Astrocyte of the spinal cord (primary cell): ENCODE measurements around the gene HSPA1B.
A peak's percentile ranks its signal among the peaks of the same experiment; 100 is the strongest.
"Not testable (repeated sequence)": the region's sequence is repeated elsewhere in the genome, so short reads cannot be mapped to it uniquely, and the experiment has no call there.

ENCODE experiments used
- DNase-seq: peaks from one replicate; pipeline ENCODE4 v3.0.0; 2011; ENCODE audit warnings: low read depth, low spot score
- H3K4me3 ChIP-seq: 2 replicates; pipeline ENCODE4 v1.5.1; 2011; ENCODE audit warnings: low read depth, mild to moderate bottlenecking, low read length, moderate library complexity
- in situ Hi-C: cut with HindIII; loops from 2 replicates; pipeline ENCODE4 v1.10.0; 2017; ENCODE audit warnings: low sequenced_read_pairs
- TF ChIP-seq, protein P1 (sequence below): IDR thresholded peaks from 2 replicates; pipeline ENCODE4 v1.5.1; 2012; ENCODE audit warnings: low read depth, mild to moderate bottlenecking, low read length, inconsistent platforms

Gene HSPA1B

DNA sequence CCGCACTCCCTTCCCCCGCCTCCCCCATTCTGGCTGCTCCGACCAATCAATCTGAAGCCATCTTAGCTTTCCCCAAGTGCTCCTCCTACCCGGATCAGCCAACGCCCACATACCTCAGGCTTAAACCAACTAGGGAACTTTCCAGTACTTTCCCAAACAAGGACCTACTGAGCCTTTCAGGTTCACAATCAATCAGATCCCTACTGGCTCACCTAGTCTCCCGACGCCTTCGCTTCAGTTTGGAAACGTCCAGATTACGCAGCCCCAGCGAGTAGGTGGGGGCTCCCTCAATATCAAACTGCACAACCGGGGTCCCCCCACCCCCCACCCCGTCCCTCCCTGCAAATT lies 12.9 kb upstream of the HSPA1B start:
- in situ Hi-C loops = no loop called here
- DNase-seq = peak; percentile 98
- TF ChIP-seq, protein P1, sequence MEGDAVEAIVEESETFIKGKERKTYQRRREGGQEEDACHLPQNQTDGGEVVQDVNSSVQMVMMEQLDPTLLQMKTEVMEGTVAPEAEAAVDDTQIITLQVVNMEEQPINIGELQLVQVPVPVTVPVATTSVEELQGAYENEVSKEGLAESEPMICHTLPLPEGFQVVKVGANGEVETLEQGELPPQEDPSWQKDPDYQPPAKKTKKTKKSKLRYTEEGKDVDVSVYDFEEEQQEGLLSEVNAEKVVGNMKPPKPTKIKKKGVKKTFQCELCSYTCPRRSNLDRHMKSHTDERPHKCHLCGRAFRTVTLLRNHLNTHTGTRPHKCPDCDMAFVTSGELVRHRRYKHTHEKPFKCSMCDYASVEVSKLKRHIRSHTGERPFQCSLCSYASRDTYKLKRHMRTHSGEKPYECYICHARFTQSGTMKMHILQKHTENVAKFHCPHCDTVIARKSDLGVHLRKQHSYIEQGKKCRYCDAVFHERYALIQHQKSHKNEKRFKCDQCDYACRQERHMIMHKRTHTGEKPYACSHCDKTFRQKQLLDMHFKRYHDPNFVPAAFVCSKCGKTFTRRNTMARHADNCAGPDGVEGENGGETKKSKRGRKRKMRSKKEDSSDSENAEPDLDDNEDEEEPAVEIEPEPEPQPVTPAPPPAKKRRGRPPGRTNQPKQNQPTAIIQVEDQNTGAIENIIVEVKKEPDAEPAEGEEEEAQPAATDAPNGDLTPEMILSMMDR = no peak

DNA sequence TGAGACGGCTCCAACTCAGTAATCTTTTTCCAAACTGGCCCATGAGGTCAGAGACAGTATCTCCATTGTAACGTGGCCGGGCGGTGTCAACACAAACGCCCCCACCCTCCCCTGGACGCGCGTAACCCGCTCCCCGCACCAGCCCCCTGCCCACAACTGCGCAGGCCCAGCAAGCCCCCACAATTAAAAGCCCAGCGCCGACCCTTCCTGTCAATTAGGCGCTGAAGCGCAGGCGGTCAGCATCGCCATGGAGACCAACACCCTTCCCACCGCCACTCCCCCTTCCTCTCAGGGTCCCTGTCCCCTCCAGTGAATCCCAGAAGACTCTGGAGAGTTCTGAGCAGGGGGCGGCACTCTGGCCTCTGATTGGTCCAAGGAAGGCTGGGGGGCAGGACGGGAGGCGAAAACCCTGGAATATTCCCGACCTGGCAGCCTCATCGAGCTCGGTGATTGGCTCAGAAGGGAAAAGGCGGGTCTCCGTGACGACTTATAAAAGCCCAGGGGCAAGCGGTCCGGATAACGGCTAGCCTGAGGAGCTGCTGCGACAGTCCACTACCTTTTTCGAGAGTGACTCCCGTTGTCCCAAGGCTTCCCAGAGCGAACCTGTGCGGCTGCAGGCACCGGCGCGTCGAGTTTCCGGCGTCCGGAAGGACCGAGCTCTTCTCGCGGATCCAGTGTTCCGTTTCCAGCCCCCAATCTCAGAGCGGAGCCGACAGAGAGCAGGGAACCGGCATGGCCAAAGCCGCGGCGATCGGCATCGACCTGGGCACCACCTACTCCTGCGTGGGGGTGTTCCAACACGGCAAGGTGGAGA lies 12.3 kb upstream of the HSPA1B start, which contains the start of the genes HSPA1A and HSPA1L:
Gene HSPA1A (plus strand): TSS at position 519 of the 814 bp plus-strand sequence. CDS start 214 bp downstream, at position 733.
Gene HSPA1L (minus strand): TSS at position 259 of the 814 bp plus-strand sequence. CDS start 3,311 bp downstream, outside the sequence.
- DNase-seq = peak; percentile 97
- TF ChIP-seq, protein P1 = no peak
- H3K4me3 ChIP-seq = peak within 1 kb of the TSS; percentile 62
- in situ Hi-C loops = no loop called here

More for the DNA sequence above, 12.9 kb upstream of the HSPA1B start:
- H3K4me3 ChIP-seq = peak overlapping the region; percentile 62

DNA sequence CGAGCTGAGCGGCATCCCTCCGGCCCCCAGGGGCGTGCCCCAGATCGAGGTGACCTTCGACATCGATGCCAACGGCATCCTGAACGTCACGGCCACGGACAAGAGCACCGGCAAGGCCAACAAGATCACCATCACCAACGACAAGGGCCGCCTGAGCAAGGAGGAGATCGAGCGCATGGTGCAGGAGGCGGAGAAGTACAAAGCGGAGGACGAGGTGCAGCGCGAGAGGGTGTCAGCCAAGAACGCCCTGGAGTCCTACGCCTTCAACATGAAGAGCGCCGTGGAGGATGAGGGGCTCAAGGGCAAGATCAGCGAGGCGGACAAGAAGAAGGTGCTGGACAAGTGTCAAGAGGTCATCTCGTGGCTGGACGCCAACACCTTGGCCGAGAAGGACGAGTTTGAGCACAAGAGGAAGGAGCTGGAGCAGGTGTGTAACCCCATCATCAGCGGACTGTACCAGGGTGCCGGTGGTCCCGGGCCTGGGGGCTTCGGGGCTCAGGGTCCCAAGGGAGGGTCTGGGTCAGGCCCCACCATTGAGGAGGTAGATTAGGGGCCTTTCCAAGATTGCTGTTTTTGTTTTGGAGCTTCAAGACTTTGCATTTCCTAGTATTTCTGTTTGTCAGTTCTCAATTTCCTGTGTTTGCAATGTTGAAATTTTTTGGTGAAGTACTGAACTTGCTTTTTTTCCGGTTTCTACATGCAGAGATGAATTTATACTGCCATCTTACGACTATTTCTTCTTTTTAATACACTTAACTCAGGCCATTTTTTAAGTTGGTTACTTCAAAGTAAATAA lies 10.2 kb upstream of the HSPA1B start:
- DNase-seq, in situ Hi-C loops: not testable (repeated sequence)
- peak overlapping the region; percentile 41 for H3K4me3 ChIP-seq

DNA sequence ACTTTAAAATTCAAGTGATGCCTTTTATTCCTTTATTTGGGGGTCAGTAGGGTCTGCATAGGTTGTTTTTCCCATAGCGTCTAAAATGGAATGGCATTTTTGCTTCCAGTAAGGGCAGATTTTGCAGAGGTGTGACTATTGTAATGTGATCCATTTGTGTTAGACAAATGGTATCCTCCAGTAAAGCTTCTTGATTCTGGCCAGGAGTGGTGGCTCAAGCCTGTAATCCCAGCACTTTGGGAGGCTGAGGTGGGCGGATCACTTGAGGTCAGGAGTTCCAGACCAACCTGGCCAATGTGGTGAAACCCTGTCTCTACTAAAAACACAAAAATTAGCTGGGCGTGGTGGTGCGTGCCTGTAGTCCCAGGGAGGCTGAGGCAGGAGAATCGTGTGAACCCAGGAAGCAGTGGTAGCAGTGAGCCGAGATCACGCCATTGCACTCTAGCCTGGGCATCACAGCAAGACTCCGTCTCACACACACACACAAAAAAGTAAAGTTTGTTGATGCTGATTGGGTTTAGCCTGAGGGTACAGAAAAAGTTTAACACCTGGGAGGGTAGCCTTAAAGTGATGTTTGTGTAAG lies 9.5 kb upstream of the HSPA1B start:
- in situ Hi-C loops, DNase-seq: not testable (repeated sequence)
- peak overlapping the region; percentile 41 for H3K4me3 ChIP-seq

DNA sequence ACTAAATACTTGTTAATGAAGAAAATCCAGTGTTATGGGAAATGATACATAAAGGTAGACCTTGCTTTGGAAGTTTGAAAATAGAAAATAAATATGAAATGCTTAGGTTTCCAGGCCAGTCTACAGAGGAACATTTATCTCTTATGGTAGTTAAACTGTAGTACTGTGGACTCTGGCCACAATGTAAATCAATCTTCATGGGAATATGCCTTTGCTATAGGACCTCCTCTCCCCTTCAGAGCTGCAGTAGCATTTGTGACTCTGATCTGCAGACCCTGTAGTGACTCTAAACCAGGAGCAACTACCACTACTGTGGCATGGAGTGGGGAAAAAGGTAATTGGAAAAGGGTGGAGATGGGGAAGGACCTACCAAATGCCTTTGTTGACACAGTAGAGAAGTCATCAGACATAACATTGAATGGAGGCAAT lies 7.7 kb upstream of the HSPA1B start:
- TF ChIP-seq, protein P1 = no peak
- DNase-seq = no peak
- in situ Hi-C loops = no loop called here
- no peak overlapping the region for H3K4me3 ChIP-seq

DNA sequence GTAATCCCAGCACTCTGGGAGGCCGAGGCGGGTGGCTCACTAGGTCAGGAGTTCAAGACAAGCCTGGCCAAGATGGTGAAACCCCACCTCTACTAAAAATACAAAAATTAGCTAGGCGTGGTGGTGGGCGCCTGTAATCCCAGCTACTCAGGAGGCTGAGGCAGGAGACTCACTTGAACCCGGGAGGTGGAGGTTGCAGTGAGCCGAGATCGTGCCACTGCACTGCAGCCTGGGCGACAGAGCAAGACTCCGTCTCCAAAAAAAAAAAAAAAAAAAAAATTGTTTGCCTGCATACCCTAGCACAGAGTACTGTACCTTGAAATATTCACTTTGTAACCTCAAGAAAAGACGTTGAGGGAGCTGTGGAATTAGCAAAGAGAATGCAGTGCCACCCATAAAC lies 7.1 kb upstream of the HSPA1B start:
- DNase-seq, in situ Hi-C loops, H3K4me3 ChIP-seq: not testable (repeated sequence)

DNA sequence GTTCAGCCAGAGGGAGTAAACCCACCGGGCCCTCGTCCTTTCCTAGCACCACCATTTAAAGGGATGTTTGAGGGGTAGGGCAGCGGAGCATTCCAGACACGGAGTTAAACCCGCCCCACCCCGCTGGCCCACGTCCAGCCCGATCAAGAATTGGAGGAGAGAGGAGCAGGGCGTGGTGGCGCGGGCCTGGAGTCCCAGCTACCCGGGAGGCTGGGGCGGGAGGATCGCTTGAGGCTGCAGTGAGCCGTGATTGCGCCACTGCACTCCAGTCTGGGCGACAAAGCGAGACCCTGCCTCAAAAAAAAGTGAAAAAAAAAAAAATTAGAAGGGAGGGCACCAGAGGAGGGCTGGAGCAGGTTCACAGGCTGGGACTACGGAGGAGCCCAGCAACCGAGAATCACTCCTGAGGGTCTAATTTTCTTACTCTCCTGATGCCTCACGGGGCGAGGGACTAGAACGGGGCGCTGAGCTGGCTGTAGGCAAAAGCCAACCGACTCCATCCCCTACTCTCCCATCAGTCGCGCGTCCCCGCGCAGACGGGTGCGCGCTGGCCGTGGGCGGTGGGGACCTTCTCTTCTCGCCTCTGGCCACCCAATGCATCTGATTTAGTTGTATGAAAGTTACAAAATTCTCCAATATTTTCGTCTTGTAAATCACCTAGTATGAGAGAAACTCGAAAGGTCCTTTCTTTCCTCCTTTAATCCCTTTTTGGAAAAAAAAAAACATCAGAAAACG lies 6.1 kb upstream of the HSPA1B start:
- TF ChIP-seq, protein P1 = no peak
- no peak for DNase-seq
- in situ Hi-C loops = no loop called here
- peak overlapping the region; percentile 58 for H3K4me3 ChIP-seq
